WI38 (cell line): ENCODE data around the gene HDAC4.

Source experiments
- H3K4me3 ChIP-seq: 2 replicates; pipeline ENCODE4 v1.5.1; 2011; ENCODE audit warnings: low read depth, mild to moderate bottlenecking, control low read depth, low read length
- CTCF ChIP-seq: IDR thresholded peaks from 2 replicates; pipeline ENCODE4 v1.5.1; 2012; ENCODE audit warnings: low read depth, mild to moderate bottlenecking, control low read depth, low read length

HDAC4 gene

GRCh38 chr2:239441261-239442078 is 40.6 kb upstream of the HDAC4 start:
- no peak overlapping the region for H3K4me3 ChIP-seq
- no peak for TF ChIP-seq CTCF

GRCh38 chr2:239440511-239440959 is 39.7 kb upstream of the HDAC4 start:
- no peak overlapping the region for H3K4me3 ChIP-seq
- TF ChIP-seq CTCF, result no peak

- no peak overlapping the region for H3K4me3 ChIP-seq
- TF ChIP-seq CTCF, result no peak
Measured at GRCh38 chr2:239439754-239440315, 39.0 kb upstream of the HDAC4 start.

- TF ChIP-seq CTCF, result no peak
- no peak overlapping the region for H3K4me3 ChIP-seq
Measured at GRCh38 chr2:239438995-239439753, 38.4 kb upstream of the HDAC4 start.

GRCh38 chr2:239438368-239438767 is 37.5 kb upstream of the HDAC4 start:
- no peak for TF ChIP-seq CTCF
- no peak overlapping the region for H3K4me3 ChIP-seq

- TF ChIP-seq CTCF, result no peak
- H3K4me3 ChIP-seq, result no peak overlapping the region
Measured at GRCh38 chr2:239436669-239437335, 36.0 kb upstream of the HDAC4 start.
